Right lobe of liver (tissue), 4 donors: ENCODE data around the gene JAZF1.

Experiments used
- CTCF ChIP-seq, 4 donors: fragments of 200-600 bp in 3 of 4; fragments of 450-650 bp in 1 of 4; IDR thresholded peaks; one replicate each; pipeline versions ENCODE4 v1.5.1 to v1.8.0; 2016 to 2022; ENCODE audit warnings: antibody characterized with exemption in 4 of 4, mild to moderate bottlenecking in 2 of 4
- POLR2A ChIP-seq: fragments of 450-650 bp; IDR thresholded peaks from one replicate; pipeline ENCODE4 v1.6.1; 2017; ENCODE audit warnings: antibody characterized with exemption, mild to moderate bottlenecking
- donor health status: DM: no; HTN: no; CAD: no.
- donor health status: DM: no; HTN: no; CAD: no.
- donor health status: DM: no; HTN: yes; CAD: no.

- TF ChIP-seq CTCF (IDR thresholded peaks at IDR 0.05): no peak
- TF ChIP-seq POLR2A: no peak
Measured at GRCh38 chr7:28042721-28043120, 137.9 kb downstream of the JAZF1 start.
